ENCODE data around the gene RPS8.
"Not testable (repeated sequence)": the region's sequence is repeated elsewhere in the genome, so short reads cannot be mapped to it uniquely, and the experiment has no call there.

Gene RPS8

DNA sequence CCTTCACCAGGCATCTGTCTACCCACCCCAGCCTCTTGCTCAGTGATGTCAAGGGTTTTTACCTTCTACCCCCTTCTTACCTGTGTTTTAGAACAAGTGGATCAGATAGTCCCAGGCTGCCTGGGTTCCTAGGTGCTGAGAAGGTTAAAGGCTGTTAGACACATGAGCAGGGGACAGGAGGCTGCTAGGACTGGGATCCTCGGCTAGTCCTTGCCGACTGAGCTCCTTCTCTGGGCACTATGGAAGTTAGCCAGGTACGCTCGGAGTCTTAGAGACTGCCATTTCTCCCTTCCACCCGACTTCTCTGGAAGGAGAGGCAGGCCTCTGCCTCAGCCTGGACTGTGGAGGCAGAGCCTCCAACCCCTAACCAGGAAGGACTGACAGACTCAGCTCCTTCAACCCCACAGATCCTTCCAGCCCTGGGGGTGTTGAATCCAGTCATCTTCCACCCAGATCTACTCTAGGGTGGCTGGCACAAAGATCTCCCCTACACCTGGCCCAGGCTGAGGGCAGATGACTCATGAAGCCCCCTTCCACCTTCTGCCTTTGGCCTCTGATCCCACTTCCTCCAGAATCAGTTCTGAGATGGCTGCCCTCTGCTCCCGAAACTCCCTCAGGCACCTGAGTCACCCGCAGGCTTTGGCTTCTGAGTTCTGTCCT lies 31.5 kb downstream of the RPS8 start, which contains the start of gene DYNLT4:
DYNLT4 (minus strand) TSS at position 648 of the 660 bp plus-strand sequence. CDS start 683 bp downstream, outside the sequence.
- H3K27ac ChIP-seq, result no peak within 1 kb of the TSS
- TF ChIP-seq CTCF (conservative IDR thresholded peaks at IDR 0.05), result no peak

GRCh38 chr1:44807364-44808062 lies 32.2 kb downstream of the RPS8 start:
- H3K27ac ChIP-seq, result no peak overlapping the region
- no peak for TF ChIP-seq CTCF (conservative IDR thresholded peaks at IDR 0.05)

DNA sequence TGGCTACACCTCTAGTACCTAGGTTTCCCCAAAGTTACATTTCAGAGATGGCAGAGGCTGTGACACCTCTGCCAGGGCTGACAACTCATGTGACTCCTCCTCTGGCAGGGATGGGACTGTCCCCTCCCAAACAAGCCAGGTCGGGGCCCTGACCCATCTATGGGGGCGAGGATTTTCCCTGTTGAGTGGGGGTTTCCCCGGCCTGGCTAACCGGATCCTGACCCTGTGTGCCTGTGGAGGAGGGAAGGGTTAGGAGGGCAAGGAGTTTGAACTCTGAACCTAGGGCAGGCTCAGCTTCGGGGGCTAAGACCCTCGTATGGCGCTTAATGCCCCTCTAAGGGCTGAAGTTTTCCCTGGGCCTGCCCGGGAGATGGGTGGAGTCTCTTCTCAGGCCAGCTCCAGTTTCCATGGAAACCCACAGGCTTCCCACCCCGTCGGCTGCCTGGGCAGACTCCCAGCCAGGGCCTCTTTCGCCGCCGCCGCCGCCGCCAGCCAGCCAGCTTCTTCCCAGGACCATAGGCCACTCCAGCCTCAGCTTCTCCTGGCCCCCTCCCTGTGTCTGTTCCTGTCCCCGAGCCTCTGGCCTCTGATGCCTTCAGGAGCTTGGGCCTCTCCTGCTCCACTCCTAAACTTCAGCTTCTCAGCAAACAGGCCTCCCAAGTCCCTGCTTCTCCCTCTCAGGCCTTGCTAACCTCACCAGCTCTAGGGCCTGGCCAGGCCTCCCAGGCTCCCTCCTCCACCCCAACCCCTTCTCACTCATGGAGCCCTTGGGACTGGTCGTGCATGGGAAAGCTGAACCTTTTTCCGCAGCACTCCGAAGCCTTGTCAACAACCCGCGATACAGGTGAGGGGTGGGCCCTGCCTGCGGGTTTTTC lies 33.0 kb downstream of the RPS8 start, which contains the start of gene BTBD19:
BTBD19 (plus strand) TSS at position 461 of the 875 bp plus-strand sequence; CDS start at position 759, 298 bp downstream.
- no peak within 1 kb of the TSS for H3K27ac ChIP-seq
- no peak for TF ChIP-seq CTCF (conservative IDR thresholded peaks at IDR 0.05)

DNA sequence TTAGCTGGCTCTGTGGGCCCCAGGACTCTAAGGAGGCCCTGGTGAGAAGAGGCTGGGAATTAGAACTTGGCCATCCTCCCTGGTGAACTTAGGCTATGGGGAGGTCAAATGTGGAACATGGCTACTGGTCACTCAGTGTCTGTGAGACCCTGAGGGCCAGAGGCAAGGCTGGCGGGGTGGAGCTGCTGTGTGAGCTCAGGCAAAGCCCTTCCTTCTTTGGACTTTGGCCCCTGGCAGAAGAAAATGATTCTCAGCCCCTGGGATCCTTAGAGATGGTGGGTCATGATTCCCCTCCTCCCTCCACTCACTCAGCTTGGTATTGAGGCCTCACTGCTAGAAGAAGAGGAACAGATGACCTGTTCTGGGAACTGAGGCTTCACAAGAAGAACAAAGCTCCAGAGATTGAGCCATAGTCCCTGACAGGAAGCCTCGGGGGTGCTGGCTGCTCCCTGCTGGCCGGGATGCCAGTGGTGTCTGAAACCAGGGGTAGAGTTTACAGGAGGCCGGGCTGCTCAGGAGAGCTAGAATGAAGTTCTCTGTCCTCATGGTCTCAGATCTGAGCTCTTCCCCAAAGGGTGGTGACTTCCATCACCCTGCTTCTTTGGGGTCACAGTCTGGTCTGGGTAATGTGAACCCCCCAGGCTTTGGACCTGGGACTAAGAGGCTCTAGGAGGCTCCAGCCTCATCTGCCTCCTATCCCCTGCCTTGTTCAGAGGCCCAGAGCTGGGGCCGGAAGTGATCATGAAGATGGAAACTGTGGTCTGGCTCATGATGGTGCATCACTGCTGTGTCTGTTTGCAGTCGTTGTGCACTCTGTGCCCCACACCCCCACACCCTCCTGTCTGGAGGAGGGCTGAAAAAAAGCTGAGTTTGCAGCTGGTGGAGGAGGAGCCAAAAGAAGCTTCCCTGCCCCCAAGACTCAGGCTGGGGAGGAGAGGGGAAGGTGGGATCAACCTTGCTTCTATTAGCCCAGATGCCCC lies 33.9 kb downstream of the RPS8 start:
- H3K27ac ChIP-seq, result no peak overlapping the region
- TF ChIP-seq CTCF (conservative IDR thresholded peaks at IDR 0.05), result no peak

DNA sequence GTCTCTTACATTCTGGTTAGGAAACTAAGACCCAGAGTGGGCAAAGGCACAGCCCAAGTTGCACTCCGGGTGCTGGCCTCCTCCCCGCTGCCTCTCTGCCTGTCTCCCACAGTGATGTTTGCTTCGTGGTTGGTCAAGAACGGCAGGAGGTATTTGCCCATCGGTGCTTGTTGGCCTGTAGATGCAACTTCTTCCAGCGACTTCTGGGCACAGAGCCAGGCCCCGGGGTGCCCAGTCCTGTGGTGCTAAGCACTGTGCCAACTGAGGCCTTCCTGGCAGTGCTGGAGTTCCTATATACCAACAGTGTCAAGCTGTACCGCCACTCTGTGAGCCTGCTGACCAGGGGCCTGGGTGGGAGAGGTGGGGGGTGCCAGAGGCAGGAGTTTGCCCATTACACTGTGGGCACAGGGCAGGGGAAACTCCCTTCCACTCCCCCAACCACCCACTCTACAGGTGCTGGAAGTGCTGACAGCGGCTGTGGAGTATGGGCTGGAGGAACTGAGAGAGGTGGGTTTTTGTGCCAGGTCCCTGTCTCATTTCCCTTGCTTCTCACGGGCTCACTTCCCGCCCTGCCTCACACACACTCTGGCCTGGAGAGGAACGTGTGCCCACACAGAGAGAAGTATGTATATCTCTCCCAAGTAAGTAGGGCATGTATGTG lies 34.9 kb downstream of the RPS8 start:
- no peak for TF ChIP-seq CTCF (conservative IDR thresholded peaks at IDR 0.05)
- no peak overlapping the region for H3K27ac ChIP-seq

GRCh38 chr1:44810762-44811105 lies 35.4 kb downstream of the RPS8 start:
- not testable (repeated sequence) for H3K27ac ChIP-seq

DNA sequence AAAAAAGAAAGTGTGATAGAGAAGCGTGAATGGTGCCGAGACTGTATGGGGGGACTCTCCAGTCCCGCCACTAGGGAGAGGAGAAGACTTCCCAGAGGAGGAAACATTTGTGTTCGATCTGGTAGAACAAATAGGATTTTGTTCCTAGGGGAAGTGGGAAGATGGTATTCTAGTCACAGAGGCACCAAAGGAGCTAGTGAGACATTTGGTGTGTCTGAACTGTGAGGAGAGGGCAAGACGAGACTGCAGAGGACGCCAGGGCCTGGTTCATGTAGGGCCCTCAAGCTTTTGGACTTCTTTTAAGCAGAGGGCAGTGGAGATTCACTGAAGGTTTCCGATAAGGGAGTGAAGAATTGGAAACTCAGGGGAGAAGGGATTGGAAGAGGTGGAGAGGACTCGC lies 35.9 kb downstream of the RPS8 start:
- H3K27ac ChIP-seq, result no peak overlapping the region
- TF ChIP-seq CTCF (conservative IDR thresholded peaks at IDR 0.05), result no peak

All from VCaP (cell line).